ENCODE measurements around the gene ATP13A3. TPM values are rescaled to one million over a fixed set of nuclear protein-coding genes. Genes with fewer than 3 reads are reported as not detected.

Gene ATP13A3
- total and polyA plus RNA-seq, 10 of the 15 experiments (the other 5 are each of a cell fraction or from before 2014, with no cell fraction given) = 14.0 to 108 (median 69.5) TPM

DNA sequence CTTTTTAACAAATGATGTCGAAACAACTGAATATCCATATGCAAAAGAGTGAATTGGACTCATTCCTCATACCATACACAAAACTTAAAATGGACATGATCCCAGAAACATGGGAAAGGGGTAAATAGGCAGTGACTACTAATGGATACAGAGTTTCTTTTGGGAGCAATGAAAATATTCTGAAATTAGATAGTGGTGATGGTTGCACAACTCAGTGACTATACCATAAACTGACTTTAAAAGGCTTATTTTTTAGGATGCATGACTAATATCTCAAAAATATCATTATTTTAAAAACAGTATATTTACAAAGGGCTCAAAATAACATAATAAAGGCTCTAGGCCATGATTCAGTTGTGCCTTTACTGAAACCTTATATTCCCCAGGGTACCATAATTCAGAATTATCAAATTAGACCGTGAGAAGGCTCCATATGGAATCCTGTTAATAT is 16.3 kb upstream of the ATP13A3 start:
- ChIA-PET SMC1A (ENCODE audit: uncharacterized antibody, unreplicated experiment) (interaction anchor here (0.9 to 1.3 kb wide), 2 partner anchors 31 to 33 kb away, joined by 3 to 4 read pairs; no protein-coding TSS in a partner anchor), POLR2A (interaction anchor here (1.2 kb wide), 1 partner anchor 13 kb away, joined by 3 read pairs; no protein-coding TSS in a partner anchor), RAD21 (ENCODE audit: unreplicated experiment) (no interaction called here), CTCF (interaction anchor here (1.0 kb wide), 2 partner anchors 67 to 85 kb away, joined by 3 read pairs; no protein-coding TSS in a partner anchor)
- Histone ChIP-seq H2AFZ (ENCODE audit: control insufficient read depth, low read depth, low read length) (no peak overlapping the region), H3K9me3 (replicated peaks; ENCODE audit: control insufficient read depth, insufficient read depth, low read length) (no peaks in the 10 kb centered on the region), H3K4me2 (ENCODE audit: control insufficient read depth, insufficient read depth) (no peak overlapping the region), H4K20me1 (ENCODE audit: control insufficient read depth, insufficient read depth) (no peaks in the 10 kb centered on the region), H3K4me3 (no peak overlapping the region), H3K4me1 (ENCODE audit: control insufficient read depth, insufficient read depth, low read length) (no peaks in the 10 kb centered on the region; the same call in 1 of the 2 replicates), H3K27ac (ENCODE audit: control insufficient read depth, insufficient read depth) (no peak overlapping the region), H3K9ac (ENCODE audit: control insufficient read depth, insufficient read depth, low read length) (no peak overlapping the region), H3K79me2 (ENCODE audit: control insufficient read depth, insufficient read depth, low read length) (no peaks in the 10 kb centered on the region), H3K27me3 (replicated peaks in 1 of 2; ENCODE audit: control insufficient read depth in 2 of 2, insufficient read depth in 2 of 2, low read length in 1 of 2) (no peaks in the 10 kb centered on the region), H3K36me3 (ENCODE audit: control insufficient read depth in 2 of 2, insufficient read depth in 2 of 2, low read length in 1 of 2) (no peaks in the 10 kb centered on the region)
- ATAC-seq (no peak), DNase-seq (ENCODE audit: low read depth, low spot score) (no peak), FAIRE-seq (no peak)
- intact Hi-C loops (cut with micrococcal nuclease; ENCODE audit: unreplicated experiment) = no loop called here
- BruUV-seq (replicated peaks) = no TSS peak
- 98% methylated on average over 2 of the region's 2 CpGs for WGBS (ENCODE audit: insufficient coverage, insufficient replicate concordance, low lambda C conversion rate, missing lambda C conversion rate)
- in situ Hi-C loops (cut with MboI) = no loop called here
- TF ChIP-seq, protein P1, sequence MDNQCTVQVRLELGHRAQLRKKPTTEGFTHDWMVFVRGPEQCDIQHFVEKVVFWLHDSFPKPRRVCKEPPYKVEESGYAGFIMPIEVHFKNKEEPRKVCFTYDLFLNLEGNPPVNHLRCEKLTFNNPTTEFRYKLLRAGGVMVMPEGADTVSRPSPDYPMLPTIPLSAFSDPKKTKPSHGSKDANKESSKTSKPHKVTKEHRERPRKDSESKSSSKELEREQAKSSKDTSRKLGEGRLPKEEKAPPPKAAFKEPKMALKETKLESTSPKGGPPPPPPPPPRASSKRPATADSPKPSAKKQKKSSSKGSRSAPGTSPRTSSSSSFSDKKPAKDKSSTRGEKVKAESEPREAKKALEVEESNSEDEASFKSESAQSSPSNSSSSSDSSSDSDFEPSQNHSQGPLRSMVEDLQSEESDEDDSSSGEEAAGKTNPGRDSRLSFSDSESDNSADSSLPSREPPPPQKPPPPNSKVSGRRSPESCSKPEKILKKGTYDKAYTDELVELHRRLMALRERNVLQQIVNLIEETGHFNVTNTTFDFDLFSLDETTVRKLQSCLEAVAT (IDR thresholded peaks at IDR 0.05) = no peak
- no peak for TF ChIP-seq KAT2A (conservative IDR thresholded peaks at IDR 0.05; ENCODE audit: control insufficient read depth, low read depth, low read length)
- TF ChIP-seq CHD2 (IDR thresholded peaks at IDR 0.05; ENCODE audit: borderline replicate concordance, low read depth, low read length) = no peak
- TF ChIP-seq, protein P2, sequence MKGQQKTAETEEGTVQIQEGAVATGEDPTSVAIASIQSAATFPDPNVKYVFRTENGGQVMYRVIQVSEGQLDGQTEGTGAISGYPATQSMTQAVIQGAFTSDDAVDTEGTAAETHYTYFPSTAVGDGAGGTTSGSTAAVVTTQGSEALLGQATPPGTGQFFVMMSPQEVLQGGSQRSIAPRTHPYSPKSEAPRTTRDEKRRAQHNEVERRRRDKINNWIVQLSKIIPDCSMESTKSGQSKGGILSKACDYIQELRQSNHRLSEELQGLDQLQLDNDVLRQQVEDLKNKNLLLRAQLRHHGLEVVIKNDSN (IDR thresholded peaks at IDR 0.05; ENCODE audit: borderline replicate concordance, extremely low read length, insufficient read depth, low read depth, low read length) = no peak
- TF ChIP-seq ASH2L (IDR thresholded peaks at IDR 0.05; ENCODE audit: borderline replicate concordance, low read depth) = no peak
- no peak for TF ChIP-seq ZNF274 (IDR thresholded peaks at IDR 0.05; ENCODE audit: insufficient read depth, insufficient read length)
- no peak for TF ChIP-seq HDAC6 (IDR thresholded peaks at IDR 0.05; ENCODE audit: unreplicated experiment)
- TF ChIP-seq NFIC (IDR thresholded peaks at IDR 0.05; ENCODE audit: low read depth, low read length) = no peak
- TF ChIP-seq CEBPB (IDR thresholded peaks at IDR 0.05; ENCODE audit: borderline replicate concordance in 1 of 2, low read depth in 2 of 2, low read length in 2 of 2) = no peak
- no peak for TF ChIP-seq BCL11A (IDR thresholded peaks at IDR 0.05; ENCODE audit: low read depth, low read length)
- TF ChIP-seq, protein P3, sequence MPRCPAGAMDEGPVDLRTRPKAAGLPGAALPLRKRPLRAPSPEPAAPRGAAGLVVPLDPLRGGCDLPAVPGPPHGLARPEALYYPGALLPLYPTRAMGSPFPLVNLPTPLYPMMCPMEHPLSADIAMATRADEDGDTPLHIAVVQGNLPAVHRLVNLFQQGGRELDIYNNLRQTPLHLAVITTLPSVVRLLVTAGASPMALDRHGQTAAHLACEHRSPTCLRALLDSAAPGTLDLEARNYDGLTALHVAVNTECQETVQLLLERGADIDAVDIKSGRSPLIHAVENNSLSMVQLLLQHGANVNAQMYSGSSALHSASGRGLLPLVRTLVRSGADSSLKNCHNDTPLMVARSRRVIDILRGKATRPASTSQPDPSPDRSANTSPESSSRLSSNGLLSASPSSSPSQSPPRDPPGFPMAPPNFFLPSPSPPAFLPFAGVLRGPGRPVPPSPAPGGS (IDR thresholded peaks at IDR 0.05; ENCODE audit: borderline replicate concordance, insufficient read depth, low read depth, low read length, poor library complexity, severe bottlenecking) = no peak
- TF ChIP-seq RELA (IDR thresholded peaks at IDR 0.05; ENCODE audit: borderline replicate concordance, partially characterized antibody) = no peak
- TF ChIP-seq POLR2AphosphoS5 (IDR thresholded peaks at IDR 0.05; ENCODE audit: low read length) = no peak
- no peak for TF ChIP-seq MYB (IDR thresholded peaks at IDR 0.05; ENCODE audit: borderline replicate concordance, low read depth, low read length)
- TF ChIP-seq, protein P4, sequence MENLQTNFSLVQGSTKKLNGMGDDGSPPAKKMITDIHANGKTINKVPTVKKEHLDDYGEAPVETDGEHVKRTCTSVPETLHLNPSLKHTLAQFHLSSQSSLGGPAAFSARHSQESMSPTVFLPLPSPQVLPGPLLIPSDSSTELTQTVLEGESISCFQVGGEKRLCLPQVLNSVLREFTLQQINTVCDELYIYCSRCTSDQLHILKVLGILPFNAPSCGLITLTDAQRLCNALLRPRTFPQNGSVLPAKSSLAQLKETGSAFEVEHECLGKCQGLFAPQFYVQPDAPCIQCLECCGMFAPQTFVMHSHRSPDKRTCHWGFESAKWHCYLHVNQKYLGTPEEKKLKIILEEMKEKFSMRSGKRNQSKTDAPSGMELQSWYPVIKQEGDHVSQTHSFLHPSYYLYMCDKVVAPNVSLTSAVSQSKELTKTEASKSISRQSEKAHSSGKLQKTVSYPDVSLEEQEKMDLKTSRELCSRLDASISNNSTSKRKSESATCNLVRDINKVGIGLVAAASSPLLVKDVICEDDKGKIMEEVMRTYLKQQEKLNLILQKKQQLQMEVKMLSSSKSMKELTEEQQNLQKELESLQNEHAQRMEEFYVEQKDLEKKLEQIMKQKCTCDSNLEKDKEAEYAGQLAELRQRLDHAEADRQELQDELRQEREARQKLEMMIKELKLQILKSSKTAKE (IDR thresholded peaks at IDR 0.05; ENCODE audit: low read depth, poor library complexity, severe bottlenecking) = no peak
- no peak for TF ChIP-seq ZNF207 (IDR thresholded peaks at IDR 0.05; ENCODE audit: borderline replicate concordance)
- TF ChIP-seq MYC (IDR thresholded peaks at IDR 0.05; ENCODE audit: insufficient read depth, insufficient read length, insufficient replicate concordance, low read length, severe bottlenecking) = no peak
- no peak for TF ChIP-seq GABPA (IDR thresholded peaks at IDR 0.05; ENCODE audit: low read depth)
